Keratinocyte (primary cell): Measurements from ENCODE around the gene TMEM17. TPM values are rescaled to one million over a fixed set of nuclear protein-coding genes. Genes with fewer than 3 reads are reported as not detected.

Experiments
- DNase-seq: peaks from one replicate; pipeline ENCODE4 v3.0.0-alpha.2; 2011; ENCODE audit warnings: low read depth, missing footprints, low spot score
- FAIRE-seq: peaks from 2 replicates; lab custom pipeline; 2011; peaks lifted over from hg19 to GRCh38; lab: Jason Lieb, UNC
- H2AFZ ChIP-seq: 2 replicates; pipeline ENCODE4 v1.6.0; 2012; ENCODE audit warnings: low read length, control low read depth, inconsistent platforms; ENCODE audit not compliant: control insufficient read depth
- H3K27ac ChIP-seq: 2 replicates; pipeline ENCODE4 v1.5.1; 2011; ENCODE audit warnings: low read length; ENCODE audit not compliant: control insufficient read depth, insufficient read depth
- H3K27me3 ChIP-seq: 3 replicates; pipeline ENCODE4 v1.6.0; 2011; ENCODE audit warnings: low read length; ENCODE audit not compliant: control insufficient read depth, insufficient read depth; ENCODE audit errors: extremely low read depth
- H3K36me3 ChIP-seq, 2 experiments: 2 replicates in 1 of 2; 3 replicates in 1 of 2; pipeline ENCODE4 v1.5.1; 2011; ENCODE audit warnings: low read length in 2 of 2, mild to moderate bottlenecking in 1 of 2; ENCODE audit not compliant: control insufficient read depth in 2 of 2, insufficient read depth in 2 of 2; ENCODE audit errors: extremely low read depth in 1 of 2
- H3K4me1 ChIP-seq: 3 replicates; pipeline ENCODE4 v1.5.1; 2011; ENCODE audit warnings: low read length; ENCODE audit not compliant: control insufficient read depth, insufficient read depth; ENCODE audit errors: extremely low read depth
- H3K4me2 ChIP-seq: 3 replicates; pipeline ENCODE4 v1.6.0; 2011; ENCODE audit warnings: low read depth, low read length; ENCODE audit not compliant: control insufficient read depth, insufficient read depth; ENCODE audit errors: extremely low read depth
- H3K4me3 ChIP-seq, 3 experiments: fragments of 200-600 bp in 1 of 3; sonication (generic) in 1 of 3; 2 replicates in 2 of 3; 3 replicates in 1 of 3; pipeline ENCODE4 v1.5.1; 2011 to 2016; ENCODE audit warnings: low read length in 3 of 3, mild to moderate bottlenecking in 3 of 3, control low read depth in 2 of 3, inconsistent platforms in 1 of 3, low read depth in 1 of 3, mixed read lengths in 1 of 3, mixed run types in 1 of 3, moderate library complexity in 1 of 3; ENCODE audit not compliant: control insufficient read depth in 2 of 3, insufficient read depth in 2 of 3; ENCODE audit errors: extremely low read depth in 1 of 3
- H3K79me2 ChIP-seq: 2 replicates; pipeline ENCODE4 v1.6.0; 2012; ENCODE audit warnings: low read length; ENCODE audit not compliant: control insufficient read depth, insufficient read depth
- H3K9ac ChIP-seq: 3 replicates; pipeline ENCODE4 v1.6.0; 2011; ENCODE audit warnings: low read length; ENCODE audit not compliant: control insufficient read depth, insufficient read depth; ENCODE audit errors: extremely low read depth
- H3K9me1 ChIP-seq: 3 replicates; pipeline ENCODE4 v1.6.0; 2011; ENCODE audit warnings: low read length; ENCODE audit not compliant: control insufficient read depth, insufficient read depth; ENCODE audit errors: extremely low read depth
- H3K9me3 ChIP-seq: 2 replicates; pipeline ENCODE4 v1.5.1; 2012; ENCODE audit warnings: low read depth, low read length; ENCODE audit not compliant: control insufficient read depth
- H4K20me1 ChIP-seq: 3 replicates; pipeline ENCODE4 v1.6.0; 2011; ENCODE audit warnings: low read length; ENCODE audit not compliant: control insufficient read depth, insufficient read depth; ENCODE audit errors: extremely low read depth
- EZH2 ChIP-seq: IDR thresholded peaks from one replicate; pipeline ENCODE4 v1.6.1; 2012; ENCODE audit warnings: inconsistent platforms, mild to moderate bottlenecking, low read length, moderate library complexity
- dilution Hi-C: fragments of 300-500 bp; cut with MboI; formaldehyde crosslinking; loops from one replicate; pipeline ENCODE4 v1.7.0; 2020; ENCODE audit warnings: low sequenced_read_pairs; ENCODE audit not compliant: extremely low pct_ligation_motif_present
- polyA plus RNA-seq, 5 experiments: library from polyadenylated mRNA; depleted of rRNA in 3 of 5; stranded (reverse) in 3 of 5; stranded (forward) in 1 of 5; unstranded in 1 of 5; fragments of >200 nt; gene quantifications; 1 replicate in 1 of 5; 2 replicates in 3 of 5; 3 replicates in 1 of 5; pipeline versions ENCODE4 v1.2.1 to v1.2.3, GENCODE V29; 2011 to 2012; ENCODE audit warnings: missing spikeins in 2 of 5, low read depth in 1 of 5, low replicate concordance in 1 of 5
- TF ChIP-seq, protein P1 (sequence below), 3 experiments: IDR thresholded peaks in 1 of 3; conservative IDR thresholded peaks in 1 of 3; optimal IDR thresholded peaks in 1 of 3; 2 replicates in 2 of 3; 3 replicates in 1 of 3; pipeline versions ENCODE3 to v1.5.1; 2011; ENCODE audit warnings: low read length in 3 of 3, mild to moderate bottlenecking in 3 of 3, moderate library complexity in 2 of 3, control low read depth in 1 of 3, inconsistent platforms in 1 of 3; ENCODE audit not compliant: insufficient read depth in 2 of 3; ENCODE audit errors: extremely low read depth in 1 of 3

Gene TMEM17
- polyA plus RNA-seq, 1 donor (not counting 4 experiments of a cell fraction or from before 2014, with no cell fraction given), result 5.1 TPM

DNA sequence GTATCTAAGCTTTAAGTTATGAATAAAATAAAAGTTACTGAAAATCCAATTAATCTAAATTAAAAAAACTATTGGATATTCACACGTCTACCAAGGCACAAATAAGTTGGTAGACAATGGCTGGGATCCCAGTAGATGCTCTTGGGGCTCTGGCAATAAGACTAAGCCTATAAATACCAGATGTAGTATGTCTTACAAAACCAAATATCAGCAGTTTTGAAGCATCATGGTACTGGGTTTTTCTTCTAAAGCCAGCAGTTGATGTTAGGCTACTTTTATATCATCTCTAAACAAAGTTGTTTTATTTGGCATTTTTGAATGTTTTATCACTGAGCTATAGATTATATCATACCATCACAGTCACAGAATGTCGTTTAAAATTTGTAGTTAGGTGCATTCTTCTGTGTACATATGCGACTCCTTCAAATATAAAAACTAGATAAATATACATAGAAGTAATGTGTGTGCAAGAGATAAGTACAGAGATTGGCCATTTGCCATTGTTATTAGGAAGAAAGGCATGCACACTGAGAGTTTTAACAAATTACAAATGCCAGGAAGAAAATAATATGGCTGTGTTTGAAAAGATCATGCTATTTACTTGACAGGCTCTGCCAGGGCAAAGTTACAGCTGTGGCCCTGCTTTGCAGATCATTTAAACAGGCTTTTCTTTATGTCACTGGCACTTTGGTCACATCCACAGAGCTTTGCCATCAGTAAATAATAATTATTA, 21.6 kb upstream of the TMEM17 start:
- FAIRE-seq, result no peak
- TF ChIP-seq, protein P1, sequence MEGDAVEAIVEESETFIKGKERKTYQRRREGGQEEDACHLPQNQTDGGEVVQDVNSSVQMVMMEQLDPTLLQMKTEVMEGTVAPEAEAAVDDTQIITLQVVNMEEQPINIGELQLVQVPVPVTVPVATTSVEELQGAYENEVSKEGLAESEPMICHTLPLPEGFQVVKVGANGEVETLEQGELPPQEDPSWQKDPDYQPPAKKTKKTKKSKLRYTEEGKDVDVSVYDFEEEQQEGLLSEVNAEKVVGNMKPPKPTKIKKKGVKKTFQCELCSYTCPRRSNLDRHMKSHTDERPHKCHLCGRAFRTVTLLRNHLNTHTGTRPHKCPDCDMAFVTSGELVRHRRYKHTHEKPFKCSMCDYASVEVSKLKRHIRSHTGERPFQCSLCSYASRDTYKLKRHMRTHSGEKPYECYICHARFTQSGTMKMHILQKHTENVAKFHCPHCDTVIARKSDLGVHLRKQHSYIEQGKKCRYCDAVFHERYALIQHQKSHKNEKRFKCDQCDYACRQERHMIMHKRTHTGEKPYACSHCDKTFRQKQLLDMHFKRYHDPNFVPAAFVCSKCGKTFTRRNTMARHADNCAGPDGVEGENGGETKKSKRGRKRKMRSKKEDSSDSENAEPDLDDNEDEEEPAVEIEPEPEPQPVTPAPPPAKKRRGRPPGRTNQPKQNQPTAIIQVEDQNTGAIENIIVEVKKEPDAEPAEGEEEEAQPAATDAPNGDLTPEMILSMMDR (optimal IDR thresholded peaks at IDR 0.05 in 1 of 3, IDR thresholded peaks at IDR 0.05 in 1 of 3, conservative IDR thresholded peaks at IDR 0.05 in 1 of 3; ENCODE audit: extremely low read depth in 1 of 3, insufficient read depth in 2 of 3, low read length in 3 of 3), result no peak
- TF ChIP-seq EZH2, result no peak
- H4K20me1 ChIP-seq, result no peaks in the 10 kb centered on the region
- H3K27me3 ChIP-seq, result no peaks in the 10 kb centered on the region
- H3K9me1 ChIP-seq, result no peaks in the 10 kb centered on the region
- no peak overlapping the region for H3K4me3 ChIP-seq
- H3K4me2 ChIP-seq, result no peak overlapping the region
- no peak overlapping the region for H3K27ac ChIP-seq
- no peak for DNase-seq
- H3K4me1 ChIP-seq, result no peaks in the 10 kb centered on the region
- H3K9me3 ChIP-seq, result no peaks in the 10 kb centered on the region
- no peaks in the 10 kb centered on the region for H3K36me3 ChIP-seq
- no peaks in the 10 kb centered on the region for H3K79me2 ChIP-seq
- no peak overlapping the region for H3K9ac ChIP-seq
- H2AFZ ChIP-seq, result no peak overlapping the region
- dilution Hi-C loops, result no loop called here

DNA sequence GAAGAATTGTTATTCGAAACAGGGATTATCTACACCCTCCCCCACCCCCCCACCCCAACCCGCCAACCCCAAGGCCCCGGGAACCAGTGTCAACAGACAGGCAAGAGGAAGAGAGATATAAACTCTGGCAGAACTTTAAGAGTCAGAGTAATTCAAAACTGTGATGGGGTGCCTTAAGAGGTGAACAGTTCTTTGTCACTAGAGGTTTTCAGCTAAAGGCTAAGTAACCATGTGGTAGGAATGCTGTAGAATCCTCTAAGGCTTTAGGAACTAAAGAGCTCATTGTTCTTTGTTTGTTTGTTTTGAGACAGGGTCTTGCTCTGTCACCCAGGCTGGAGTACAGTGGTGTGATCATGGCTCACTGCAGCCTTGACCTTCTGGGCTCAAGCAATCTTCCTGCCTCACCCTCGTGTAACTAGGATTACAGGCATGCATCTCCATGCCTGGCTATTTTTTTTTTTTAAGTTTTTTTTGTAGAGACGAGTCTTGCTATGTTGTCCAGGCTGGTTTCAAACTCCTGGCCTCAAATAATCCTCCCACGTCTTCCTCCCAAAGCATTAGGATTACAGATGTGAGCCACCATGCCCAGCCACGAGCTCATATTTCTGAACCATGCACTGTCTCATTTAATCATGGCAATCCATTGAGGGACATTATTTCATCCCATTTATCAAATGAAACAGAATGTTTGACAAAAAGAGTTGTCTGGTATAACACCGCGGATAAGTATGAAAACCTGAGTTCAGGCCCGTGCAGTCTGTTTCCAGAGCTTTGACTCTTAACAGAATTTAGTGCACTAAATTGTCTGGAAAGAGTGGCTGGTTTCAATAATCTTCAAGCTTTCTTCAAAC, 20.8 kb upstream of the TMEM17 start:
- H3K27me3 ChIP-seq, result no peaks in the 10 kb centered on the region
- no peak overlapping the region for H3K9ac ChIP-seq
- H2AFZ ChIP-seq, result no peak overlapping the region
- no peak overlapping the region for H3K4me2 ChIP-seq
- TF ChIP-seq, protein P1 (optimal IDR thresholded peaks at IDR 0.05 in 1 of 3, IDR thresholded peaks at IDR 0.05 in 1 of 3, conservative IDR thresholded peaks at IDR 0.05 in 1 of 3; ENCODE audit: extremely low read depth in 1 of 3, insufficient read depth in 2 of 3, low read length in 3 of 3), result no peak
- no peak for TF ChIP-seq EZH2
- H4K20me1 ChIP-seq, result no peaks in the 10 kb centered on the region
- FAIRE-seq (no peak), DNase-seq (no peak)
- H3K36me3 ChIP-seq, result no peaks in the 10 kb centered on the region
- no peaks in the 10 kb centered on the region for H3K79me2 ChIP-seq
- H3K9me1 ChIP-seq, result no peaks in the 10 kb centered on the region
- H3K4me3 ChIP-seq, result no peak overlapping the region
- H3K4me1 ChIP-seq, result no peaks in the 10 kb centered on the region
- no peaks in the 10 kb centered on the region for H3K9me3 ChIP-seq
- dilution Hi-C loops, result no loop called here
- H3K27ac ChIP-seq, result no peak overlapping the region
